Dermis microvascular lymphatic vessel endothelial cell (primary cell): Measurements from ENCODE around the gene COL6A1. TPM values are rescaled to one million over a fixed set of nuclear protein-coding genes. Genes with fewer than 3 reads are reported as not detected.
A peak's percentile ranks its signal among the peaks of the same experiment; 100 is the strongest.

Source experiments
- DNase-seq, 2 donors: peaks; one replicate each; pipeline versions ENCODE4 v3.0.0 to v3.0.0-alpha.2; 2010; ENCODE audit warnings: low read depth in 2 of 2
- total RNA-seq: library from RNA; depleted of rRNA; stranded (reverse); fragments of >200 nt; gene quantifications from 2 replicates; pipeline ENCODE4 v1.2.1, GENCODE V29; 2014

COL6A1 gene
- total RNA-seq: 6.7 and 13.5 TPM in 2 replicates

- peak in 1 of 2 donors; percentile 83 for DNase-seq
These were observed at the start of gene COL6A1 for GRCh38 chr21:45981151-45982091. TSS of gene COL6A1 (plus strand) at chr21:45981770. CDS start at chr21:45981851, 81 bp downstream.

GRCh38 chr21:45932922-45933502 is 48.6 kb upstream of the COL6A1 start:
- DNase-seq: no peak

GRCh38 chr21:45934085-45934484 is 47.5 kb upstream of the COL6A1 start:
- DNase-seq: no peak

- no peak for DNase-seq
These were observed 47.0 kb upstream of the COL6A1 start for GRCh38 chr21:45934554-45934953.

- DNase-seq: no peak
These were observed 45.9 kb upstream of the COL6A1 start for GRCh38 chr21:45935628-45936027.

GRCh38 chr21:45937721-45938452 is 43.7 kb upstream of the COL6A1 start:
- no peak for DNase-seq

- no peak for DNase-seq
These were observed 43.2 kb upstream of the COL6A1 start for GRCh38 chr21:45938453-45938755.

- no peak for DNase-seq
These were observed 42.6 kb upstream of the COL6A1 start for GRCh38 chr21:45938811-45939520.

GRCh38 chr21:45939521-45940045 is 42.0 kb upstream of the COL6A1 start:
- no peak for DNase-seq

GRCh38 chr21:45940091-45940490 is 41.5 kb upstream of the COL6A1 start:
- no peak for DNase-seq

- no peak for DNase-seq
These were observed 40.8 kb upstream of the COL6A1 start for GRCh38 chr21:45940621-45941337.

- DNase-seq: no peak
These were observed 40.2 kb upstream of the COL6A1 start for GRCh38 chr21:45941338-45941710.

GRCh38 chr21:45941717-45942546 is 39.6 kb upstream of the COL6A1 start:
- DNase-seq: no peak

- DNase-seq: no peak
These were observed 38.6 kb upstream of the COL6A1 start for GRCh38 chr21:45942755-45943629.

- DNase-seq: no peak
These were observed 37.7 kb upstream of the COL6A1 start for GRCh38 chr21:45943630-45944540.

GRCh38 chr21:45944601-45945000 is 37.0 kb upstream of the COL6A1 start:
- no peak for DNase-seq

GRCh38 chr21:45945066-45945867 is 36.3 kb upstream of the COL6A1 start:
- DNase-seq: no peak
